ENCODE results near the gene NUP160.
"Not testable (repeated sequence)": the region's sequence is repeated elsewhere in the genome, so short reads cannot be mapped to it uniquely, and the experiment has no call there.

DNA sequence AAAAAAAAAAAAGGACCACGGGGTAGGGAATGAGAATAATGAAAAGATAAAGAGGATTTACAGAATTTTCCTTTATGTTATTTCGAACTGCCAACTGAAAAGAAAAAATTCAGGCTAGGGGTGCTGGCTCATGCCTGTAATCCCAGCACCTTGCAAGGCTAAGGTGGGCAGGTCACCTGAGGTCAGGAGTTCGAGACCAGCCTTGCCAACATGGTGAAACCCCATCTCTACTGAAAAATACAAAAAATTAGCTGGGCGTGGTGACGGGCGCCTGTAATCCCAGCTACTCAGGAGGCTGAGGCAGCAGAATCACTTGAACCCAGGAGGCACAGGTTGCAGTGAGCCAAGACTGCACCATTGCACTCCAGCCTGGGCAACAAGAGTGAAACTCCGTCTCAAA is 105.7 kb downstream of the NUP160 start:
- TF ChIP-seq, protein P1, sequence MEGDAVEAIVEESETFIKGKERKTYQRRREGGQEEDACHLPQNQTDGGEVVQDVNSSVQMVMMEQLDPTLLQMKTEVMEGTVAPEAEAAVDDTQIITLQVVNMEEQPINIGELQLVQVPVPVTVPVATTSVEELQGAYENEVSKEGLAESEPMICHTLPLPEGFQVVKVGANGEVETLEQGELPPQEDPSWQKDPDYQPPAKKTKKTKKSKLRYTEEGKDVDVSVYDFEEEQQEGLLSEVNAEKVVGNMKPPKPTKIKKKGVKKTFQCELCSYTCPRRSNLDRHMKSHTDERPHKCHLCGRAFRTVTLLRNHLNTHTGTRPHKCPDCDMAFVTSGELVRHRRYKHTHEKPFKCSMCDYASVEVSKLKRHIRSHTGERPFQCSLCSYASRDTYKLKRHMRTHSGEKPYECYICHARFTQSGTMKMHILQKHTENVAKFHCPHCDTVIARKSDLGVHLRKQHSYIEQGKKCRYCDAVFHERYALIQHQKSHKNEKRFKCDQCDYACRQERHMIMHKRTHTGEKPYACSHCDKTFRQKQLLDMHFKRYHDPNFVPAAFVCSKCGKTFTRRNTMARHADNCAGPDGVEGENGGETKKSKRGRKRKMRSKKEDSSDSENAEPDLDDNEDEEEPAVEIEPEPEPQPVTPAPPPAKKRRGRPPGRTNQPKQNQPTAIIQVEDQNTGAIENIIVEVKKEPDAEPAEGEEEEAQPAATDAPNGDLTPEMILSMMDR (IDR thresholded peaks at IDR 0.05), result not testable (repeated sequence)
- TF ChIP-seq POLR2AphosphoS5 (IDR thresholded peaks at IDR 0.05; ENCODE audit: low read depth, low read length); TCF7L2 (IDR thresholded peaks at IDR 0.05; ENCODE audit: low read depth, low read length); SIN3A (IDR thresholded peaks at IDR 0.05; ENCODE audit: borderline replicate concordance, insufficient read depth, low read depth, low read length): not testable (repeated sequence)

Measured in Panc1 (cell line).